Ammon's horn (tissue), 1 donor: ENCODE data around the gene PMPCA.

Source experiments
- DNase-seq: peaks from one replicate; pipeline ENCODE4 v3.0.0-alpha.2; 2016; ENCODE audit warnings: low spot score

PMPCA gene, protein sequence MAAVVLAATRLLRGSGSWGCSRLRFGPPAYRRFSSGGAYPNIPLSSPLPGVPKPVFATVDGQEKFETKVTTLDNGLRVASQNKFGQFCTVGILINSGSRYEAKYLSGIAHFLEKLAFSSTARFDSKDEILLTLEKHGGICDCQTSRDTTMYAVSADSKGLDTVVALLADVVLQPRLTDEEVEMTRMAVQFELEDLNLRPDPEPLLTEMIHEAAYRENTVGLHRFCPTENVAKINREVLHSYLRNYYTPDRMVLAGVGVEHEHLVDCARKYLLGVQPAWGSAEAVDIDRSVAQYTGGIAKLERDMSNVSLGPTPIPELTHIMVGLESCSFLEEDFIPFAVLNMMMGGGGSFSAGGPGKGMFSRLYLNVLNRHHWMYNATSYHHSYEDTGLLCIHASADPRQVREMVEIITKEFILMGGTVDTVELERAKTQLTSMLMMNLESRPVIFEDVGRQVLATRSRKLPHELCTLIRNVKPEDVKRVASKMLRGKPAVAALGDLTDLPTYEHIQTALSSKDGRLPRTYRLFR

GRCh38 chr9:136410500-136411287, at the start of gene PMPCA, which contains the start of gene ENTR1:
Gene PMPCA, plus strand, starts transcription at chr9:136410658. Its CDS starts 11 bp downstream, at chr9:136410669.
Gene ENTR1, minus strand, starts transcription at chr9:136410614. Its CDS starts 217 bp downstream, at chr9:136410397.
- peak; percentile 95 for DNase-seq

GRCh38 chr9:136361047-136361753, 49.3 kb upstream of the PMPCA start:
- no peak for DNase-seq

GRCh38 chr9:136361754-136362449, 48.6 kb upstream of the PMPCA start:
- no peak for DNase-seq

DNA sequence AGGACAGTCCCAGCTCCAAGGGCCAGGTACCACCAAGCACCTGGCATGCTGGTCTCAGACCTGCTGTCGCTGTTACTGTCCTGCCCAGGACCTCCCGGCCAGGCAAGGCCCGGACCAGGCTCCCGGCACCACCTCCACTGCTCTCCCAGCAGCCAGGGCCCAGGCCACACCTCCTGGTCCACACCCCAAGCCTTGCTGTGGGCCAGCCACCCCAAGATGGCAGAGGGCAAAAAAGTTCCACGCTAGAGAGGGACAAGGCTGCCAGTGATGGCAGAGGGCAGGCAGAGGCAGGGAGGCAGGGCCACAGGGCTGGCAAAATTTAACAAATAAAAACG, 48.0 kb upstream of the PMPCA start:
- DNase-seq = no peak

GRCh38 chr9:136363106-136363948, 47.1 kb upstream of the PMPCA start, which contains the start of gene DNLZ:
Gene DNLZ, minus strand, starts transcription at chr9:136363744. Its CDS starts 30 bp downstream, at chr9:136363714.
- DNase-seq = peak; percentile 96

DNA sequence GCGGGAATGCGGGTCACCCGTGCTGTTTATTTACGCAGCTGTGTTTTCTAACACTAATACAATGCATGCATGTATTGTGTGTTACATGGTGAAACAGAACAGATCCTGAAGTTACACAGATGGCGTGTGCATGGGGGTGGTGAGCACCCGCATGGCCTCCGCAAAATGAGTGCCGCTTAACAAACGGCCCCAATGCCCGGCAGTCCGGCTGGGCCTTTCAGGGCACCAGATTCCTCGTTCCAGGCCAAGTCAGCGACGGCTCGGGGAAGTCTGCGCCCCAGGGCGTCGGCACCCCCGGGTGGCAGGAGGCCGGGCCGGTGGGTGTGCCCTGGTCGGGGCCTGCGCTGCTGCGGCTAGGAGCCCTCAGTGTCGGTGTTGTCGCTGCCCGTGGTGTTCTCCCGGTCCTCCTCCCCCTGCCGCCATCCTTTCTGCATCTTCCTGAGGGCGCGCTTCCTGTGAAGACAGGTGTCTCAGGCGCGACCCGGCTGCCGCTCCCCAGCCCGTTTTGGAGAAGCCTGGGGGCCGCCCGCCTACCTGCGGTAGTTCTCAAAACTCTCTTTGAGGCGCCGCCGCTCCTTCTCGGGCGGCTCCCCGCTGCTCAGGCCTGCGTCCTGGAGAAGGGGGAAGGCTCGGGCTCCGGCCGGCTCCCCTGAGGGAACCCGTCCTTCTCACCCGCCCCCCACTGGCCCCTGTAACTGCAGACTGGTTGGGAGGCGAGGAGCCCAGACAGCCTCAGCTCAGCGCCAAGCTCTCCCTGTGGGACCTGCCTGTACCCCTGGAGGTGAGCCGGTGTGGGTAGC, 46.3 kb upstream of the PMPCA start:
- DNase-seq = no peak

DNA sequence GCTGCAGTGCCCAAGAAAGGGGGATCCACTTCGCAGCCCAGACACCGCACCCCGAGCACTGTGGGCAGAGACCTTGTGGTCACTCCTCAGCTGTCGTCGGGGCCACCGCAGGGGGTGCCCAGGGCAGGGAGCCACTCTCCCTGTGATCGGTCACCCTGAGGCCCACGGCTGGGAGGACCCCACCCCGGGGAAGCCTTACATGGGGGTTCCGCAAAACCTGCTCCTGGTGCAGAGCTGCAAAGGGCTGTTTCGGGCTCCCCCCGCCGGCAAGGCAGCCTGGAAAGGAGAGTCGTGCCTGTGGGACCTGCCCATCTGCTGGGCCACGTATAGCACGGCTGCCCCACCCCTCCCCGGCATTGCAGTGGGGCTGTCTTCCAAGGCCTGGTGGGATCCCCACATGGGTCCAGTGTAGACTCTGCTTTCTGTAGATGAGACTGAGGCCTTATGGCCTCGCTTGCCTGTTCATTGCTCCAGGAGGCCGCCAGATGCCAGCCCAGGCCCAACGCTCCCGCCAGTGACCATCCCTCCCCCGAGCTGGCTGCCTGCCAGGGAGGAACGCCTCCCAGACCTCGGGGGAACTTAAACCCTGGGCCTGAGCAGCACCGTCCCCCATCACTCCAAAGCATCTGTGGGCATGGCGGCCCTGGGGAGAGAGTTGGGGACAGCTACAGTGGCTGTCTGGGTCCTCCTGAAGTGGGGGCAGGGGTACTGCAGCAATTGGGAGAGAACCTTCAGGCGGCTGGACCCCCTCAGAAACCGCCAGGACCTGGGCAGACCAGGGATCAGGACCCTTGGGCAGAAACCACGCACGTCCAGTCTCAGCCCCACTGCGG, 45.3 kb upstream of the PMPCA start:
- DNase-seq = no peak

- no peak for DNase-seq
These were observed 44.7 kb upstream of the PMPCA start for GRCh38 chr9:136365775-136366222.

- DNase-seq = no peak
These were observed 43.6 kb upstream of the PMPCA start for GRCh38 chr9:136366826-136367225.

DNA sequence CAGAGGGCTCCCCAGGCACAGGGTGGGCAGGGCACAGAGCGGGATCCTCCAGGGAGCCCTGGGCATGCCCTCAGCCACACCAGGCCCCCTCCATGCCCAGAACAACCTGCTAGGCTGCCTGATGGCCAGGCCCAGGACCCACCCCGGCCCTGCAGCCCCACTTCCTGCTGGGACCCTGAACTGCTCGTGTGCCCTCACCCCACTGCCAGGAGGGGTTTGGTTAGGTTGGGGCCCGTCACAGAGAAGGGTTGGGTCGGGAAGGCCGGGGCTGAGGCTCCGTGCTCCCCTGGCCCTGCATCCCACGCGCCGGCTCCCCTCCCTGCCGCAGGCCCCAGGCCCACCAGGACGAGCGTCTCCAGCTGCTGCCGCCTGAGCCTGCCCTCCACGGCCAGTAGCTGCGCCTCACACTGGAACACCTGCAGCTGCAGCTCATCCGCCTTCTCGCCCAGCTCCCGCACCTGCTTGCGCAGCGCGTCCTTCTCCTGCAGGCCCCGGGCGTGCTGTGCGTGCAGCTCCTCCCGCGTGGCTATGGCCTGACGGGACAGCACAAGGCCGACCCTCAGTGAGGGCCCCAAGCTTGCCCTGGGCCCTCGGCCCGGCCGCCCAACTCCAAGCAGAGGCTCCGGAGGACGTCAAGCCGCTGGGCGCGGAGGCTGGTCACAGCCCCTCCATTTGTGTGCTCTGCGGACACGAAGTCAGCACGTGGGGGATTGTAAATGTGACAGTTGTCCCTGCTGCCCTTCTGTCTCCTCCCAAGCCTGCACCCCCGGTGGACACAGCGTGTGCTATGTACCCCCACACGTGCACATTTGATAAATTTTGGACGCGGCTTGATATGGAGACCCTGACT, 42.9 kb upstream of the PMPCA start:
- DNase-seq = no peak

GRCh38 chr9:136368190-136368589, 42.3 kb upstream of the PMPCA start:
- no peak for DNase-seq

DNA sequence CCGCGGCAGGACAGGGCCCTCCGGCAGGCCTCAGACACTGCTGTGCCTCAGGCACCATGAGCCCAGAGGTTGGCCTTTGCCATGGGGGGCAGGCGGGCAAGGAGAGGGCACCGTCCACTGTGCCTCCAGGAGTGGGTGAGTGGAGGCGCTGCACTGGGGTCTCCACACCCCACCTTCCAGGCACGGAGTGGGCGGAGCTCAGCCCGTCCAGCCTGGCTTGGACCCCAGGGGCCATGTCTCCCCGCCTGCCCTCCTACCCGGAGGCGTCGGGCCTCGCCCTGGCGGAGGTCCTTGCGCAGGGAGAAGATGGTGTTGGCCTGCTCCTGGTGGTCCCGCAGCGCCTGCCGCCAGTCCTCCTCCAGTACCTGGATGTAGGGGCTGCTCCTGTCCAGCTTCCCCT, 40.4 kb upstream of the PMPCA start:
- DNase-seq = no peak

DNA sequence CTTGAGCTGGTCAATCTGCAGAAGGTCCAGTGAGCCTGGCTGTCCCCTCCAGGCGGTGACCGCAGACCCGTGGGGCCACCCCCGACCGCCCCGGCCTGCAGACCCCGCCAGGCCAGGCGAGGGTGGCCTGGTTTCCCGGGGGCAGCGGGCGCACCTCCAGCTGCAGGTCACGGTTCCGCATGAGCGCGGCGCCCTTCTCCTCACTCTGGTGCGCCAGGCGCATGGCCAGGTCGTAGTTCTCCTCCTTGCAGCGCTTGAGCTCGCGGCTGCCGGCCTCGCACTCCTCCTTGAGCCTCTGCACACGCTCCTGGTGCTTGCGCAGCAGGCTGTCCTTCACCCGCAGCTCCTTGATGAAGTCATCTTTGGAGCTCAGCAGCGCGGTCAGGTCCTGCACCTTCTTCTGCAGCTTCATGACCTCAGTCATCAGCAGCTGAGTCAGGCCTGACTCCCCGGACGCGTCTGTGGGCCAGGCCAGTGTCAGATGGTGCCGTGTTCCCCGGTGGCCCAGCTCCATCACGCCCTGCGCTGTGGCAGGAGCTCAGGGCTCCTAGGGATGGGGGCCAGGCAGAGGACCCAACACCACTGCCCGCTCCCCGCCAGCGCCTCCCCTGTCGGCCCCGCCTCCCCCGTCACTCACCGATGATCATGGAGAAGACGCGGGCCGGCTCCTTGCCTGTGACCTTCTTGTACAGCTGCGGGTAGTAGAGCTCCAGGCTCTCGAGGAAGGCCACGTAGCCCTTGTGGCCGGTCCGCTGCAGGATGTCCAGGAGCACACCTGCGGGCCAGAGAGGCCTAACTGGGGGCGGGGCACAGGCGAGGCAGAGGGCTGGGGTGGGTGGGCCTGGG, 39.5 kb upstream of the PMPCA start:
- no peak for DNase-seq

DNA sequence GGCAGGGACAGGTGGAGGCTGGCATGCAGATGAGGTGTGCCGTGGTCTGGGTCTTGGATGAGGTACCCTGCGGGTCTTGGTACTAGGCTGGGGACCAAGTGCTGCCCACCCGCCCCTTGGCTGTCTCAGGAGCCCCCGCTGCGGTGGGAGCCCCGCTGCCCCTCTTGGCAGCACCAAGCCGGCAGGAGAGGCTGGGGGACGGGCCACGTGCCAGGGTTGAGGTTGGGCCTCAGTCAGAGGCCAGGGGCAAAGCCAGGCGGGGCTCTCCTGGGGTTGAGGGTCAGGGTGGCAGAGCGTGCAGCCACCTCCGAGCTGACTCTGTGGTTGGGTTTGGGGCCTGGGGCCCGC, 39.0 kb upstream of the PMPCA start:
- no peak for DNase-seq

DNA sequence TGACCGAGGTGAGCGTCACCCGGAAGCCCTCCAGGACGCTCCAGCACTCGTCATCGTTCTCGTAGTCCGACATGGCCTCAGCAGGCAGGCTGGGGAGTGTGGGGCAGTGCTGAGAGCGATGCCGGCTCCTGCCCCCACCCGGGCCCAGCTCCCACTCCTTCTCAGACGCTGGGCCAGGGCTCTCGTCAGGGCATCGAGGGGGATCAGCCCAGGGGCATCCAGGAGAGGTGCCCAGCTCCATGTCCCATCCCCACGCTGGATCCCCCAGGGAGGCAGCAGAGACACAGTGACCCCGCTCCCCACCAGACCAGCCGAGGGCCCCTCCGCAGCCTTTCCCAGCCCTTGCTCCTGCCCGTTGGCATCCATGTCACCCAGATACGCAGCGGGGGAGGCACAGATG, 38.5 kb upstream of the PMPCA start:
- no peak for DNase-seq

- peak; percentile 71 for DNase-seq
These were observed 37.7 kb upstream of the PMPCA start for GRCh38 chr9:136372561-136373299.
